SK-N-MC (cell line): ENCODE results near the gene CHN2.

Source experiments
- EZH2 ChIP-seq: fragments of 200-600 bp; sonication (generic); IDR thresholded peaks from one replicate; pipeline ENCODE4 v1.6.1; 2017; ENCODE audit warnings: antibody characterized with exemption
- POLR2AphosphoS5 ChIP-seq: IDR thresholded peaks from 2 replicates; pipeline ENCODE4 v1.6.1; 2012; ENCODE audit warnings: mild to moderate bottlenecking, low read depth, low read length, borderline replicate concordance

DNA sequence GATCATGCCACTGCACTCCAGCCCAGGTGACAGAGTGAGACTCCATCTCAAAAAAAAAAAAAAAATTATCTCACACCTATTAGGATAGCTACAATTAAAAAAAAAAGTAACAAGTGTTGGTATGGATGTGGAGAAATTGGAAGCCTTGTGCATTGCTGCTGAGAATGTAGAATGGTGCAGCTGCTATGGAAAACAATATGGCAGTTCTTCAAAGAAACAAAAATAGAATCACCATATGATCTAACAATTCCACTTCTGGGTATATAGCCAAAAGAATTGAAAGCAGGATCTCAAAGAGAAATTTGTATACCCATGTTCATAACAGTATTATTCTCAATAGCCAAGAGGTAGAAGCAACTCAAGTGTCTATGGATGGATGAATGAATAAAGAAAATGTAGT is 225.4 kb downstream of the CHN2 start:
- no peak for TF ChIP-seq EZH2
- no peak for TF ChIP-seq POLR2AphosphoS5
